Left renal pelvis (tissue), 4 donors: ENCODE data around the gene TNIP2. TPM values are rescaled to one million over a fixed set of nuclear protein-coding genes. Genes with fewer than 3 reads are reported as not detected.

Experiments
- polyA plus RNA-seq, 4 donors: library from polyadenylated mRNA; unstranded; fragments of 120-200 nt; gene quantifications; one replicate each; pipeline ENCODE4 v1.2.1, GENCODE V29; 2013; ENCODE audit not compliant: insufficient read length in 4 of 4

Gene TNIP2
- polyA plus RNA-seq, 4 donors = 14.7 to 24.5 (median 18.3) TPM

Other genes starting within 250 kb of the TNIP2 start
- 10 to 100 TPM; 25.1 to 29.4 (median 27.4) TPM for gene FAM193A, start 219.7 kb downstream of the TNIP2 start, polyA plus RNA-seq
- gene SH3BP2, start 36.7 kb upstream of the TNIP2 start, polyA plus RNA-seq = 10 to 100 TPM; 27.5 to 52.0 (median 30.7) TPM
- 100 to 1,000 TPM; 246 to 304 (median 267) TPM for gene ADD1, start 87.5 kb upstream of the TNIP2 start, polyA plus RNA-seq
- 10 to 100 TPM; 18.0 to 33.7 (median 30.8) TPM for gene NOP14, start 207.1 kb upstream of the TNIP2 start, polyA plus RNA-seq
- 10 to 100 TPM in 1 of 4 donors, 1 to 10 TPM in 3; 6.6 to 11.5 (median 9.1) TPM for gene GRK4, start 207.2 kb upstream of the TNIP2 start, polyA plus RNA-seq